GM21825 (cell line): Measurements from ENCODE around the gene ZNF473.
"Not testable (repeated sequence)": the region's sequence is repeated elsewhere in the genome, so short reads cannot be mapped to it uniquely, and the experiment has no call there.

Experiments used
- ATAC-seq: cut with Tn5 transposase; IDR thresholded peaks from one replicate; pipeline ENCODE4 v1.9.1; 2021; ENCODE audit warnings: mild to moderate bottlenecking, moderate library complexity; ENCODE audit not compliant: unreplicated experiment

Gene ZNF473

GRCh38 chr19:50047671-50048070 lies 21.9 kb downstream of the ZNF473 start:
- no peak for ATAC-seq

GRCh38 chr19:50050406-50051227 lies 24.8 kb downstream of the ZNF473 start:
- peak; percentile 47 for ATAC-seq

- not testable (repeated sequence) for ATAC-seq
These were observed 25.6 kb downstream of the ZNF473 start for GRCh38 chr19:50051228-50051895.

- ATAC-seq = no peak
These were observed 26.2 kb downstream of the ZNF473 start for GRCh38 chr19:50051964-50052363.

- no peak for ATAC-seq
These were observed 27.3 kb downstream of the ZNF473 start for GRCh38 chr19:50053119-50053518.

- ATAC-seq = no peak
These were observed 32.6 kb downstream of the ZNF473 start for GRCh38 chr19:50058425-50058824.

GRCh38 chr19:50059045-50059444 lies 33.2 kb downstream of the ZNF473 start:
- no peak for ATAC-seq

- ATAC-seq = no peak
These were observed 34.3 kb downstream of the ZNF473 start for GRCh38 chr19:50060107-50060506.

- no peak for ATAC-seq
These were observed 35.8 kb downstream of the ZNF473 start for GRCh38 chr19:50061650-50062049.

- no peak for ATAC-seq
These were observed 40.1 kb downstream of the ZNF473 start for GRCh38 chr19:50065938-50066337.

GRCh38 chr19:50067575-50067974 lies 41.8 kb downstream of the ZNF473 start:
- ATAC-seq = no peak

GRCh38 chr19:50068382-50068781 lies 42.6 kb downstream of the ZNF473 start:
- not testable (repeated sequence) for ATAC-seq

- not testable (repeated sequence) for ATAC-seq
These were observed 49.3 kb downstream of the ZNF473 start for GRCh38 chr19:50075076-50075475.

GRCh38 chr19:50075644-50076372 lies 50.0 kb downstream of the ZNF473 start:
- not testable (repeated sequence) for ATAC-seq

- not testable (repeated sequence) for ATAC-seq
These were observed 51.0 kb downstream of the ZNF473 start for GRCh38 chr19:50076581-50077355.

- ATAC-seq = not testable (repeated sequence)
These were observed 53.2 kb downstream of the ZNF473 start for GRCh38 chr19:50079014-50079413.

GRCh38 chr19:50084440-50084839 lies 58.6 kb downstream of the ZNF473 start:
- not testable (repeated sequence) for ATAC-seq

- ATAC-seq = not testable (repeated sequence)
These were observed 61.3 kb downstream of the ZNF473 start for GRCh38 chr19:50087153-50087552.

GRCh38 chr19:50090706-50091105 lies 64.9 kb downstream of the ZNF473 start:
- not testable (repeated sequence) for ATAC-seq

- not testable (repeated sequence) for ATAC-seq
These were observed 66.0 kb downstream of the ZNF473 start for GRCh38 chr19:50091786-50092185.

GRCh38 chr19:50092597-50092996 lies 66.8 kb downstream of the ZNF473 start:
- ATAC-seq = not testable (repeated sequence)
